Esophagus squamous epithelium (tissue), 4 donors: ENCODE measurements around the gene RORC.

Experiments used
- CTCF ChIP-seq, 6 experiments: fragments of 450-650 bp in 4 of 6; fragments of 200-600 bp in 2 of 6; sonication (generic) in 2 of 6; IDR thresholded peaks; one replicate each; pipeline ENCODE4 v1.5.1; 2016 to 2019; ENCODE audit warnings: antibody characterized with exemption in 6 of 6, mild to moderate bottlenecking in 4 of 6, moderate library complexity in 4 of 6
- POLR2A ChIP-seq, 4 donors: fragments of 450-650 bp; IDR thresholded peaks; one replicate each; pipeline ENCODE4 v1.6.1; 2017; ENCODE audit warnings: antibody characterized with exemption in 4 of 4, mild to moderate bottlenecking in 4 of 4, moderate library complexity in 3 of 4

DNA sequence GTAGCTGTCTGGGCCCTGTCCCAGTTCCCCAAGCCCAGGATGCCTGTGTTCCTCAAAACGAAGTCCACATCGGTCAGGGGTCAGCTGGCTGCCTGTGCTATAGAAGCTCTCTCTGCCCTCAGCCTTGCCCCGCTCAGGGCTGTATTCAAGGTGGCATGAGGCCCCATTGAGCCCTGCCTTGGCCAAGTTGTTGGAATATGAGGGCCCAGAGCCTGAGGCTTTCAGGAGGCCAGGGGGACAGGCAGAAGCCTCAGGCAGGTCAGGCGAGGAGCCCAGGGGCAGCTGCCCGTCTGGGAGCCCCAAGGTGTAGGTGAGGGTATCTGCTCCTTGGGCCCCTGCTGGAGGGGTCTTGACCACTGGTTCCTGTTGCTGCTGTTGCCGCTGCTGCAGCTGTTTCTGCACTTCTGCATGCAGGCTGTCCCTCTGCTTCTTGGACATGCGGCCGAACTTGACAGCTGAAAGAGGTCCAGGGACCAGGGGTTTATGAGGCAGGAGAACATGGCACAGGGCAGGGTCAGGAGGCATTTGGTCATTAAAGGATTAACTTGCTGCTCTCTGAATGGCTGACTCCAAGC lies 16.5 kb downstream of the RORC start:
- no peak for TF ChIP-seq POLR2A (IDR thresholded peaks at IDR 0.05)
- no peak for TF ChIP-seq CTCF (IDR thresholded peaks at IDR 0.05)
